GM18951 (cell line): ENCODE data around the gene SMAD3.

Source experiments
- POLR2A ChIP-seq: IDR thresholded peaks from 4 replicates; pipeline ENCODE4 v1.6.1; 2011; ENCODE audit warnings: mild to moderate bottlenecking; ENCODE audit not compliant: insufficient read length, insufficient read depth; ENCODE audit errors: extremely low read depth
- in situ Hi-C: fragments of 300-500 bp; cut with MboI; formaldehyde crosslinking; loops from one replicate; pipeline ENCODE4 v1.12.0; 2022; ENCODE audit warnings: low sequenced_read_pairs, mixed read lengths, inconsistent platforms; ENCODE audit not compliant: unreplicated experiment

SMAD3 gene

DNA sequence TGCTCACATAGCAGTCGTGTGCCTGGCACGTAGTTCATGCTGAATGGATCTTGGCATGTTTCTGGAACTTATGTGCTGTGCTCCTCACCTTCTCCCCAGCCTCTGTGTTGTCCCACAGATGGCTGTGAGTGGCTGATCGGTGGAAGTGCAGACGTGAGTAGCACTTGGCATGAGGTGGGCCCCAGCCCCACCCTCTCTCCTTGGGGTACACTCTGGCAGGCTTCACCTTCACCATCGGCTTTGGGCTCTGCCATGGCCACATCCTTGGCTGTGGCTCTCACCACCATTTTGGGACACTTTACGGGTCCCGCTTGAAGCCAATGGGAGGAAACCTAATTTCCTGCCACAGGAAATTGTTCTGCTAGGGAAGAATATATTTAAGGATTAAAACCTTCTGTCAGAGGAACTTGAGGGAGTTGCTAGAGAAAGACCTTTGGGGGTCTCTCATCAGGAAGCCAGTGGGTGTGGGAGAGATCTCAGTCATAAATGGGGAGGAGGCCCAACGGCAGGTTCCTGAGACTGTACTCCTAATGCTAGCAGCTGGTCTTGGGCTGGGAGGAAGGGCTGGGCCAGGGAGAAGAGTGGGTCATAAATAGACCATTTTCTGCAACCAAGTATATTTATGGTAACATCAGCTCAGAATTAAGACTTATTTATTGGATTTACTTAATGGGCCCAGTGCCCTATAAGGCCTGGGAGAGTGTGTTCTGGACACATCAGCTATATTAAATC, 92.3 kb downstream of the SMAD3 start:
- TF ChIP-seq POLR2A, result no peak
- in situ Hi-C loops, result no loop called here

- in situ Hi-C loops, result no loop called here
- no peak for TF ChIP-seq POLR2A
These were observed 93.0 kb downstream of the SMAD3 start for GRCh38 chr15:67158367-67158766.

DNA sequence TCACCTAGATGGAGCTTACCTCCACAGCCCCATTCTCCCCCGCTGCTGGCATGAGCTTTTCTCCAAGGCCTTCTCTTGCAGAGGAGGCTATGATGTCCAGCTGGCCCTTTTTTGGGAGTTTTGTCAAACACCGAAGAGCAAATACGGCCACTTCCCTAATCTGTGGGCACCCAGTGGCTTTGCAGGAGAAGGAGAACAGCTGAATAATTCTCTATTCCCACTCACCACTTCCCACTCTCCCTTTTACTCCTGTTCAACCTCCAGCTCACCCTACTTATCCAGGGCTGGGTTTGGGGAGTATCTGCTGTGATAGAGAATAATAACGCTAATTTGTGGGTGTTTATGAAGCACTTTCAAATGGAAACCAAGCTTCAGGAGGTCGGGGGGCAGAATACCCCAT, 96.0 kb downstream of the SMAD3 start:
- TF ChIP-seq POLR2A, result no peak

DNA sequence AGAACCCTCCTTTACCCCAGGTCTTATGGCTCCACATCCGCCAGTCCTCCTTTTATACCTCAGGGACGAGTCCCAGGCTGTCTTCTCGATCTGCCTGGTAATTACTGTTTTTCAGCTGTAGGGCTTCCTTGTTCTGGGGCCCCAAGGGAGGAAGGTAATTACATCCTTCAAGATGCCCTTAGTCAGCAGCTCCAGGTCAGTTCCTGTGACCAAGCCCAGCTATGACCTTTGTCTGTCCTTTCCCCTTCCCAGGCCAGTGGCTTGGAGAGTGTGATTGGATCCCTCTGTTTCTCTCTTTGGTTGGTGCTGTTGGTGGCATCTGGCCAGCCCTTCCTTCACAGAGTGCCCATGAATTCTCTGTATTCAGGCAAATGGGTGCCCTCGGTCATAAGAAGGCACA, 96.5 kb downstream of the SMAD3 start:
- in situ Hi-C loops, result no loop called here
- no peak for TF ChIP-seq POLR2A

More for the DNA sequence above, 96.0 kb downstream of the SMAD3 start:
- in situ Hi-C loops, result no loop called here

- in situ Hi-C loops, result no loop called here
- no peak for TF ChIP-seq POLR2A
These were observed 97.8 kb downstream of the SMAD3 start for GRCh38 chr15:67163180-67163579.

- TF ChIP-seq POLR2A, result no peak
- in situ Hi-C loops, result no loop called here
These were observed 99.0 kb downstream of the SMAD3 start for GRCh38 chr15:67164401-67164791.

GRCh38 chr15:67164811-67165253, 99.4 kb downstream of the SMAD3 start:
- TF ChIP-seq POLR2A, result no peak
- in situ Hi-C loops, result no loop called here

- in situ Hi-C loops, result no loop called here
These were observed 100.2 kb downstream of the SMAD3 start for GRCh38 chr15:67165254-67166253.

DNA sequence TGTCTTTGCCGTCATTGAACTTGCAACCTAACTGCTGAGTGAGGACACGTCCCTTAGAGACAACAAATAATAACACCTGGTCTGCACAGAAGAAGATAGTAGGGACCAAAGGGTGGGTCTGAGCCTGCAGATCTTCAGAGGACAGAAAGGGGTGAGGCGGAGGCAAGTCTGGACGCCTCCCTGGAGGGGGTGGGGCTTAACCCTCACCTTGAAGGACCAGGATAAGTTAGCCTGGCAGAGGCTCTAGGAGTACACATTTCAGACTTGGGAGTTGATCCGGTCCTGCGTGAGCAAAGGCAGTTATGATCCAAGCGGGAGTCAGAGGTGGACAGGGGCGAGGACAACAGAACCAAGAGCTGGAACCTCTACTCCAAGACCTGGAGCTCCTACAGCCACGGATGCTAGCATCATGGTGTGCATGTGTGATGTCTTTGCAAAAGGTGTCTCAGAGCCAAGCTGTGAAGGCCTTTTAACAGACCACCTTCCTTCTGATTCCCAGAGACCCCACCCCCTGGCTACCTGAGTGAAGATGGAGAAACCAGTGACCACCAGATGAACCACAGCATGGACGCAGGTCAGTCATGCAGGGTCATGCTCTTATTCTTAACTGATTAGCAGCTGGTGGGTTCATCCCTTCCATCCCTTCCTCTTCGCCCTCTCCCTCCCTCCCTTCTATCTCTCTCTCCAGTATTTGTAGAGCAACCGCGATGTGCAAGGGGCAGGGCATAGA, 101.0 kb downstream of the SMAD3 start:
- no peak for TF ChIP-seq POLR2A
- in situ Hi-C loops, result no loop called here

More at GRCh38 chr15:67165254-67166253, 100.2 kb downstream of the SMAD3 start:
- no peak for TF ChIP-seq POLR2A

GRCh38 chr15:67167091-67167490, 101.7 kb downstream of the SMAD3 start:
- in situ Hi-C loops, result no loop called here
- TF ChIP-seq POLR2A, result no peak

DNA sequence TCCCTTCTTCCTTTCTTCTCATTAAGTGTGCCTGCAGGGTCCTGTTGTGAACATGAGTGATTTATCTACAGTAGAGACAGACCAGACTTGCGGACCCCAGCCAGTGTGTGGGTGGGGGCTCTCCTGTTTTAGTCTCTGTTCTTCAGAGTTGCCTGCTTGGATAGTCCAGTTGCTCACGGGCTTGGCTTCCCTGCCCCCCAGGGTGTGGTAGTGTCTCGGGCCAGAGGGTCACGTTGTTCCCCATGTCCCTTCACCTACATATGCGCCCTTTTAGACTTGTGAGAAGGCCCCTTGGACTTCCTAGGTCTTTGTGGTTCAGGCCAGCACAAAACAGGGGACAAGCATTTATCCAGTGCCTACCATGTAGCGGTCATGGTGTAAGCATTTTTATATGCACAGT, 103.3 kb downstream of the SMAD3 start:
- TF ChIP-seq POLR2A, result no peak
- in situ Hi-C loops, result no loop called here

- no peak for TF ChIP-seq POLR2A
These were observed 104.9 kb downstream of the SMAD3 start for GRCh38 chr15:67170143-67170925.

DNA sequence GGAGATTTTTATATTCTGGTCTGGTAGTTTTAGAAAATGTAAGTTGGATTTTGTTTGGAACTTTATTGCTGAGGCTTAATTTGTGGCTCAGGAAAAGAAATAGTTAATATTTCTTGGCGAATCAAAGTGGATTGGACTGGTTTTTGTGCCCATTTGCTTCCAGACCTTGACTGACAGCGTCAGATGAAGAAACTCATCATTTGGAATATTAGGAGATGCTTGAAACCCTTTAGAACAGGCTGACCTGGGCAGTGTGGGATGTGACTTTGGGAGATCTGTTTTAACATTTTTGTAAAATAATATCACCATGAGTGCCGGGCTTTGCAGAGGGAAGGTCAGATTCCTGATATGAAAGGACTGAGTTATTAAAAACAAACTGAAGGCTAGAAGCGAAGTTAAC, 106.1 kb downstream of the SMAD3 start:
- no peak for TF ChIP-seq POLR2A
- in situ Hi-C loops, result no loop called here

More at GRCh38 chr15:67170143-67170925, 104.9 kb downstream of the SMAD3 start:
- in situ Hi-C loops, result no loop called here

GRCh38 chr15:67172172-67172571, 106.8 kb downstream of the SMAD3 start:
- in situ Hi-C loops, result no loop called here
- TF ChIP-seq POLR2A, result no peak
